Measurements from ENCODE around the gene CHRNA10. TPM values are rescaled to one million over a fixed set of nuclear protein-coding genes. Genes with fewer than 3 reads are reported as not detected.
A peak's percentile ranks its signal among the peaks of the same experiment; 100 is the strongest.

The CHRNA10 gene
- polyA plus RNA-seq, 3 donors, result 0.73 TPM; not detected in 2

DNA sequence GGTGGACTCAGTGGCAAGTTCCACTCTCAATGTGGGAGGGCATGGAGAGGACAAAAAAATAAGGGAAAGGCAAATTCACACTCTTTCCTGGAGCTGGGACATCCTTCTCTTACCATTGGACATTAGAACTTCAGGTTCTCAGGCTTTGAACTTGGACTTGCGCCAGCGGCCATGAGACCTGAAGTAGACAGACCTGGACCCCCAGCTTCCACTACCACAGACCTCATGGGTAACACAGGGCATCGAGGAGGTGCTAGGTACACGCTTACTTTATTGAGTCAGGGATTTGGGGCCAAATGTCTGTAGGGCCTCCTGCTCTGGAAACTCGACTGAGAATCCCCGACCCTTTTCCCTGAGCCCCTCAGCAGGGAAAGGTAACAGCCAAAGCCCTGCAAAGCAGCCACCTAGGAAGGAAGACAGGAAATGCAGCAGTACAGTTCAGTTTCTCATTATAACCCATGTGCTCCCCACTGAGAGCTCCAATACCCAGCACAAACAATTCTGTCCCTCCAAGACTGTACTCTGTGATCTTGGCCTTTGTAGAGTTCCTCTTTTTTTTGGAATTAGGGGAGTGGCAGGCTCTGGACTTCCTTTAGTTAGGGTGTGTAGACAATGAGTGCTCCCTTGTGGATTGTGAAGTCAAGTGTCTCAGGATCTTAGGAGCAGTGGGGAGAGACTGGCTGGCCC, 5.7 kb downstream of the CHRNA10 start:
- Histone ChIP-seq H3K36me3 (replicated peaks in 1 of 2; ENCODE audit: control insufficient read depth in 1 of 2, insufficient read depth in 2 of 2, low read length in 2 of 2) (peaks cover 37 to 67% of the 10 kb centered on the region in 2 donors), H2AFZ (ENCODE audit: insufficient read depth, low read depth, low read length, poor library complexity, severe bottlenecking) (no peak overlapping the region), H3K4me1 (ENCODE audit: control insufficient read depth in 1 of 2, insufficient read depth in 2 of 2, low read length in 2 of 2) (peaks cover 0 to 7% of the 10 kb centered on the region in 2 donors), H3K4me3 (replicated peaks in 1 of 3; ENCODE audit: low read depth in 2 of 3, low read length in 3 of 3) (no peak overlapping the region), H4K20me1 (ENCODE audit: insufficient read depth, low read length) (no peaks in the 10 kb centered on the region), H3K27ac (ENCODE audit: low read depth in 1 of 2, low read length in 2 of 2) (no peak overlapping the region), H3K9me3 (replicated peaks in 1 of 2; ENCODE audit: control insufficient read depth in 1 of 2, insufficient read depth in 1 of 2, low read length in 2 of 2) (no peaks in the 10 kb centered on the region), H3K4me2 (replicated peaks; ENCODE audit: extremely low read depth, low read length, poor library complexity, severe bottlenecking) (no peak overlapping the region), H3K79me2 (ENCODE audit: insufficient read depth, low read length) (no peaks in the 10 kb centered on the region), H3K9ac (ENCODE audit: insufficient read depth, low read length, poor library complexity, severe bottlenecking) (no peak overlapping the region), H3K27me3 (ENCODE audit: control insufficient read depth in 2 of 2, insufficient read depth in 2 of 2, low read length in 2 of 2) (no peaks in the 10 kb centered on the region)
- H3K36me3 Mint-ChIP-seq, result peaks cover 56 to 61% of the 10 kb centered on the region in 2 donors
- peaks cover 0 to 3% (median 0%) of the 10 kb centered on the region in 7 donors for H3K9me3 Mint-ChIP-seq
- H3K27me3 Mint-ChIP-seq (ENCODE audit: low read depth in 3 of 3), result peaks cover 0 to 3% (median 0%) of the 10 kb centered on the region in 3 donors
- peaks cover 6% of the 10 kb centered on the region for H3K4me1 Mint-ChIP-seq
- H3K4me3 Mint-ChIP-seq, result no peak overlapping the region
- no peak for DNase-seq
- TF ChIP-seq, protein P1, sequence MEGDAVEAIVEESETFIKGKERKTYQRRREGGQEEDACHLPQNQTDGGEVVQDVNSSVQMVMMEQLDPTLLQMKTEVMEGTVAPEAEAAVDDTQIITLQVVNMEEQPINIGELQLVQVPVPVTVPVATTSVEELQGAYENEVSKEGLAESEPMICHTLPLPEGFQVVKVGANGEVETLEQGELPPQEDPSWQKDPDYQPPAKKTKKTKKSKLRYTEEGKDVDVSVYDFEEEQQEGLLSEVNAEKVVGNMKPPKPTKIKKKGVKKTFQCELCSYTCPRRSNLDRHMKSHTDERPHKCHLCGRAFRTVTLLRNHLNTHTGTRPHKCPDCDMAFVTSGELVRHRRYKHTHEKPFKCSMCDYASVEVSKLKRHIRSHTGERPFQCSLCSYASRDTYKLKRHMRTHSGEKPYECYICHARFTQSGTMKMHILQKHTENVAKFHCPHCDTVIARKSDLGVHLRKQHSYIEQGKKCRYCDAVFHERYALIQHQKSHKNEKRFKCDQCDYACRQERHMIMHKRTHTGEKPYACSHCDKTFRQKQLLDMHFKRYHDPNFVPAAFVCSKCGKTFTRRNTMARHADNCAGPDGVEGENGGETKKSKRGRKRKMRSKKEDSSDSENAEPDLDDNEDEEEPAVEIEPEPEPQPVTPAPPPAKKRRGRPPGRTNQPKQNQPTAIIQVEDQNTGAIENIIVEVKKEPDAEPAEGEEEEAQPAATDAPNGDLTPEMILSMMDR (IDR thresholded peaks at IDR 0.05), result no peak
- WGBS (ENCODE audit: insufficient coverage), result 92% methylated on average over 5 of the region's 6 CpGs
- H3K27ac Mint-ChIP-seq, result peak overlapping the region in 4 of 7 donors; percentile 55 to 83 (median 65)
- intact Hi-C loops (cut with micrococcal nuclease), result no loop called here

DNA sequence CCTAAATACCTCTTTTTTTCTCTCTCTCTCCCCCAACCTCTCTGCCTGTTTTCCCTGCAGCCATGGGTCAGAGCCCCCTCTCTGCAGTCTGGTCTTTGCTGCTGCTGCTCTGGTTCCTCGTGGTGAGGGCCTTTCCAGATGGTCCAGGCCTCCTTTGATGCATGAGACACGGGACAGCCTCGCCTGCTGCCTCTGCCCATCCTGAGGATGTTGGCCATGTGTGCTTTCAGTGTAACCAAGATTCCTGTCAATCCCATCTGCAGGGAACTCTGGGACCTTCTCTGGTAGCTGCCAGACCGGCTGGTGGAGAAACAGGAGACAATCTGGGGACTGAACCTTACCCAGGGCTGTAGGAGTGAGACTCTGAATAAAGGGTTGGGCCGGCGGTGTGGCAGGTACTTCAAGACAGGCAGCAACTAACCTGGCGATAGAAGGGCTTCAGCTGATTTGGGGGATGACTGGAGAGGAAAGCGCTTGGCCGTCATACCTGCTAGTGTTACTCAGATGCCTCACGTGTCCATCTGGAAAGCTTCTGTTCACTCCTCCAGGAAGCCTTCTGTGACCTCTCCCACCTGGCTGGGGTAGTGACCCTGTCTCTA, 7.1 kb downstream of the CHRNA10 start:
- H3K27me3 ChIP-seq (ENCODE audit: control insufficient read depth in 2 of 2, insufficient read depth in 2 of 2, low read length in 2 of 2), result no peaks in the 10 kb centered on the region
- peaks cover 43 to 50% of the 10 kb centered on the region in 2 donors for H3K36me3 Mint-ChIP-seq
- peaks cover 0 to 7% of the 10 kb centered on the region in 2 donors for H3K4me1 ChIP-seq (ENCODE audit: control insufficient read depth in 1 of 2, insufficient read depth in 2 of 2, low read length in 2 of 2)
- no peak overlapping the region for H3K27ac ChIP-seq (ENCODE audit: low read depth in 1 of 2, low read length in 2 of 2)
- H3K79me2 ChIP-seq (ENCODE audit: insufficient read depth, low read length), result no peaks in the 10 kb centered on the region
- peaks cover 0 to 3% (median 0%) of the 10 kb centered on the region in 7 donors for H3K9me3 Mint-ChIP-seq
- peaks cover 0 to 3% (median under 1%) of the 10 kb centered on the region in 3 donors for H3K27me3 Mint-ChIP-seq (ENCODE audit: low read depth in 3 of 3)
- 96% methylated on average over 8 of the region's 10 CpGs for WGBS (ENCODE audit: insufficient coverage)
- H3K4me2 ChIP-seq (replicated peaks; ENCODE audit: extremely low read depth, low read length, poor library complexity, severe bottlenecking), result no peak overlapping the region
- no peak overlapping the region for H3K9ac ChIP-seq (ENCODE audit: insufficient read depth, low read length, poor library complexity, severe bottlenecking)
- H3K36me3 ChIP-seq (replicated peaks in 1 of 2; ENCODE audit: control insufficient read depth in 1 of 2, insufficient read depth in 2 of 2, low read length in 2 of 2), result peaks cover 30 to 54% of the 10 kb centered on the region in 2 donors
- no peaks in the 10 kb centered on the region for H4K20me1 ChIP-seq (ENCODE audit: insufficient read depth, low read length)
- TF ChIP-seq, protein P1 (IDR thresholded peaks at IDR 0.05), result no peak
- H3K4me3 ChIP-seq (replicated peaks in 1 of 3; ENCODE audit: low read depth in 2 of 3, low read length in 3 of 3), result no peak overlapping the region
- no peak overlapping the region for H3K4me3 Mint-ChIP-seq
- no peak overlapping the region for H2AFZ ChIP-seq (ENCODE audit: insufficient read depth, low read depth, low read length, poor library complexity, severe bottlenecking)
- H3K27ac Mint-ChIP-seq, result peak overlapping the region in 1 of 7 donors; percentile 20
- no peak for DNase-seq
- intact Hi-C loops (cut with micrococcal nuclease), result no loop called here
- no peaks in the 10 kb centered on the region for H3K9me3 ChIP-seq (replicated peaks in 1 of 2; ENCODE audit: control insufficient read depth in 1 of 2, insufficient read depth in 1 of 2, low read length in 2 of 2)
- peaks cover 6% of the 10 kb centered on the region for H3K4me1 Mint-ChIP-seq
